K562 (cell line): ENCODE data around the gene KRT77. TPM values are rescaled to one million over a fixed set of nuclear protein-coding genes. Genes with fewer than 3 reads are reported as not detected.
A peak's percentile ranks its signal among the peaks of the same experiment; 100 is the strongest.

Experiments
- ARHGAP35 ChIP-seq: fragments of 450-650 bp; IDR thresholded peaks from 2 replicates; pipeline ENCODE4 v1.6.1; 2018; ENCODE audit not compliant: partially characterized antibody
- E2F5 ChIP-seq: sonication (generic); formaldehyde crosslinking; IDR thresholded peaks from 2 replicates; pipeline ENCODE4 v1.8.0; 2022; ENCODE audit warnings: mild to moderate bottlenecking, missing genetic modification reagents
- HOMEZ ChIP-seq: fragments of 250-450 bp; sonication (Bioruptor Pico); IDR thresholded peaks from 2 replicates; pipeline ENCODE4 v1.4.0; 2020; ENCODE audit warnings: mild to moderate bottlenecking, moderate library complexity
- HOXB6 ChIP-seq: fragments of 250-450 bp; sonication (Bioruptor Pico); IDR thresholded peaks from 2 replicates; pipeline ENCODE4 v1.5.1; 2022; ENCODE audit warnings: mild to moderate bottlenecking, borderline replicate concordance
- ILK ChIP-seq: fragments of 450-650 bp; IDR thresholded peaks from 2 replicates; pipeline ENCODE4 v1.6.1; 2016; ENCODE audit warnings: missing genetic modification characterization, low read depth, mild to moderate bottlenecking, missing compliant biosample characterization, moderate library complexity, borderline replicate concordance
- NFATC3 ChIP-seq: fragments of 450-650 bp; IDR thresholded peaks from 2 replicates; pipeline ENCODE4 v1.6.1; 2017; ENCODE audit warnings: mild to moderate bottlenecking
- ZBED1 ChIP-seq: IDR thresholded peaks from 2 replicates; pipeline ENCODE4 v1.6.1; 2014
- ZMIZ1 ChIP-seq, 2 experiments: fragments of 150-350 bp in 1 of 2; IDR thresholded peaks; 2 replicates each; pipeline ENCODE4 v1.6.1; 2012 to 2016; ENCODE audit warnings: low read depth in 2 of 2, low read length in 2 of 2, mild to moderate bottlenecking in 1 of 2, moderate library complexity in 1 of 2
- ZNF311 ChIP-seq: fragments of 250-450 bp; sonication (Bioruptor Pico); IDR thresholded peaks from 2 replicates; pipeline ENCODE4 v1.4.0; 2020; ENCODE audit warnings: mild to moderate bottlenecking, moderate library complexity
- ZNF407 ChIP-seq: fragments of 450-650 bp; IDR thresholded peaks from 2 replicates; pipeline ENCODE4 v1.6.1; 2016; ENCODE audit warnings: low read depth
- polyA plus RNA-seq, 8 experiments: library from polyadenylated mRNA; depleted of rRNA in 4 of 8; stranded (reverse) in 5 of 8; unstranded in 3 of 8; fragments of >200 nt; fragmentation: Nextera tagmentation in 2 of 8; fragmentation: Illumina TruSeq in 1 of 8; extraction: Ambion mirVana in 2 of 8; extraction: Trizol in 1 of 8; gene quantifications; 2 replicates each; pipeline versions ENCODE4 v1.2.1 to v1.2.3, GENCODE V29; 2011 to 2014; ENCODE audit warnings: inconsistent platforms in 1 of 8, missing spikeins in 1 of 8
- total RNA-seq, 7 experiments: library from RNA; depleted of rRNA in 6 of 7; stranded (reverse); fragments of >200 nt in 6 of 7; fragmentation: Illumina TruSeq in 2 of 7; extraction: Trizol in 2 of 7; gene quantifications; 2 replicates each; pipeline versions ENCODE4 v1.2.1 to v1.2.3, GENCODE V29; 2011 to 2021; ENCODE audit warnings: low replicate concordance in 1 of 7

The KRT77 gene
- total and polyA plus RNA-seq, 9 of the 15 experiments (the other 6 are each of a cell fraction or from before 2014, with no cell fraction given), result not detected

- no peak for TF ChIP-seq ZNF407
- no peak for TF ChIP-seq HOXB6 (CRISPR knock-in tag)
- peak in 1 of 2 experiments; percentile 96; a peak in 2 of 4 replicates for TF ChIP-seq ZMIZ1 (IDR thresholded peaks at IDR 0.05; ENCODE audit: low read depth in 2 of 2, low read length in 2 of 2)
- no peak for TF ChIP-seq ZNF311 (CRISPR knock-in tag)
- no peak for TF ChIP-seq ILK (tag)
- TF ChIP-seq NFATC3, result no peak
- TF ChIP-seq ZBED1, result peak; percentile 85
- no peak for TF ChIP-seq E2F5 (CRISPR knock-in tag)
- no peak for TF ChIP-seq ARHGAP35
- peak; percentile 49; the same call in 1 of the 2 replicates for TF ChIP-seq HOMEZ (CRISPR knock-in tag)
These were observed 41.0 kb downstream of the KRT77 start (continued) for GRCh38 chr12:52662093-52662917.
